Peyer's patch (tissue), 4 donors: ENCODE measurements around the gene RELCH.

Experiments
- POLR2A ChIP-seq, 2 donors: fragments of 450-650 bp; IDR thresholded peaks; one replicate each; pipeline ENCODE4 v1.5.1; 2017; ENCODE audit warnings: antibody characterized with exemption in 2 of 2, mild to moderate bottlenecking in 2 of 2, moderate library complexity in 2 of 2
- TF ChIP-seq, protein P1 (sequence below), 6 experiments: fragments of 450-650 bp in 4 of 6; fragments of 200-600 bp in 2 of 6; sonication (generic) in 1 of 6; IDR thresholded peaks; one replicate each; pipeline ENCODE4 v1.5.1; 2017 to 2019; ENCODE audit warnings: antibody characterized with exemption in 6 of 6, mild to moderate bottlenecking in 3 of 6, moderate library complexity in 1 of 6

GRCh38 chr18:62210138-62210537, 23.1 kb downstream of the RELCH start:
- TF ChIP-seq, protein P1, sequence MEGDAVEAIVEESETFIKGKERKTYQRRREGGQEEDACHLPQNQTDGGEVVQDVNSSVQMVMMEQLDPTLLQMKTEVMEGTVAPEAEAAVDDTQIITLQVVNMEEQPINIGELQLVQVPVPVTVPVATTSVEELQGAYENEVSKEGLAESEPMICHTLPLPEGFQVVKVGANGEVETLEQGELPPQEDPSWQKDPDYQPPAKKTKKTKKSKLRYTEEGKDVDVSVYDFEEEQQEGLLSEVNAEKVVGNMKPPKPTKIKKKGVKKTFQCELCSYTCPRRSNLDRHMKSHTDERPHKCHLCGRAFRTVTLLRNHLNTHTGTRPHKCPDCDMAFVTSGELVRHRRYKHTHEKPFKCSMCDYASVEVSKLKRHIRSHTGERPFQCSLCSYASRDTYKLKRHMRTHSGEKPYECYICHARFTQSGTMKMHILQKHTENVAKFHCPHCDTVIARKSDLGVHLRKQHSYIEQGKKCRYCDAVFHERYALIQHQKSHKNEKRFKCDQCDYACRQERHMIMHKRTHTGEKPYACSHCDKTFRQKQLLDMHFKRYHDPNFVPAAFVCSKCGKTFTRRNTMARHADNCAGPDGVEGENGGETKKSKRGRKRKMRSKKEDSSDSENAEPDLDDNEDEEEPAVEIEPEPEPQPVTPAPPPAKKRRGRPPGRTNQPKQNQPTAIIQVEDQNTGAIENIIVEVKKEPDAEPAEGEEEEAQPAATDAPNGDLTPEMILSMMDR (IDR thresholded peaks at IDR 0.05), result no peak
- TF ChIP-seq POLR2A (IDR thresholded peaks at IDR 0.05), result no peak
